ENCODE data around the gene RNF19B.

RNF19B gene

DNA sequence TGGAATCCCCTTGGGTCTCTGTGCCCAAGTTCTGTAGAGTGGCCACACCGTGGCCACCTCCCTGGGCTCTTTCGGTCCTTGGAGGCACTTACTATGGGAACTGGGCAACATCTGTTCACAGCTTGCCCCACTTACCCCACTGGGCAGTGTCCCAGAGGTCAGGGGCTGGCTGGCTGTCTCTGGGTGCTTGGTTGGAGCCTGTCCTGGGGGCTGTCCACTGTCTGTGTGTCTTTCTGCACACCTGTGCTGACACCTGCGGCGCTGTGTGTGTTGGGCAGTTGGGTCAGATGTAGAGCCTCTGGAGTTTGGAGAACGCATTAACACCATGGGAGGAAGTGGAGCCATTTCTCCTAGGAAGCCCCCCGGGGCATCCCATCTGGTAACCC is 62.1 kb downstream of the RNF19B start:
- no peak for DNase-seq

DNA sequence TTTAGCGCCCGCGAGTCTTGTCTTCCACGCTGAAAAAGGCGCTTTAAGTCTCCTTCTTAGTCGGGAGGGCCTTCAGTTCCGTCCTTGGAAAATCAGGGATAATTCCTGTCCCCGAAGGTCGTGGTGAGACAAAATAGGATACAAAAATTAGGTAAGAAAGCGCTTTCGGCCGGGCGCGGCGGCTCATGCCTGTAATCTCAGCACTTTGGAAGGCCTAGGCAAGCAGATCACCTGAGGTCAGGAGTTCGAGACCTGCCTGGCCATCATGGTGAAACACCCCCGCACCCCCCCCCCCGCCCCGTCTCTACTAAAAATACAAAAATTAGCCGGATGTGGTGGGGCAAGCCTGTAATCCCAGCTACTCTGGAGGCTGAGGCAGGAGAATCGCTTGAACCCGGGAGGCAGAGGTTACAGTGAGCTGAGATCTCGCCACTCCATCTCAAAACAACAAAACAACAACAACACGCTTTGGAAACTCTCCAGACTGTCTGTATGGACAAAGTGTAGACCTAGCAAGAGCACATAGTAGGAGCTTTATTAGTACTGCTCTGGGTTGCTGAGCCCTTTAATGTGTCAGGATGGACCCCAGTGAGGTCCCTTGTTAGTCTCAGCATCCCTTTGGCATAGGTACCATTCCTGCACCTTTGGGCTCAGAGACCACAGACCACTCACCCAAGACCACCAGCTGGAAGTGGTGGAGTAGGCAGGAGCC is 62.6 kb downstream of the RNF19B start:
- DNase-seq = no peak

DNA sequence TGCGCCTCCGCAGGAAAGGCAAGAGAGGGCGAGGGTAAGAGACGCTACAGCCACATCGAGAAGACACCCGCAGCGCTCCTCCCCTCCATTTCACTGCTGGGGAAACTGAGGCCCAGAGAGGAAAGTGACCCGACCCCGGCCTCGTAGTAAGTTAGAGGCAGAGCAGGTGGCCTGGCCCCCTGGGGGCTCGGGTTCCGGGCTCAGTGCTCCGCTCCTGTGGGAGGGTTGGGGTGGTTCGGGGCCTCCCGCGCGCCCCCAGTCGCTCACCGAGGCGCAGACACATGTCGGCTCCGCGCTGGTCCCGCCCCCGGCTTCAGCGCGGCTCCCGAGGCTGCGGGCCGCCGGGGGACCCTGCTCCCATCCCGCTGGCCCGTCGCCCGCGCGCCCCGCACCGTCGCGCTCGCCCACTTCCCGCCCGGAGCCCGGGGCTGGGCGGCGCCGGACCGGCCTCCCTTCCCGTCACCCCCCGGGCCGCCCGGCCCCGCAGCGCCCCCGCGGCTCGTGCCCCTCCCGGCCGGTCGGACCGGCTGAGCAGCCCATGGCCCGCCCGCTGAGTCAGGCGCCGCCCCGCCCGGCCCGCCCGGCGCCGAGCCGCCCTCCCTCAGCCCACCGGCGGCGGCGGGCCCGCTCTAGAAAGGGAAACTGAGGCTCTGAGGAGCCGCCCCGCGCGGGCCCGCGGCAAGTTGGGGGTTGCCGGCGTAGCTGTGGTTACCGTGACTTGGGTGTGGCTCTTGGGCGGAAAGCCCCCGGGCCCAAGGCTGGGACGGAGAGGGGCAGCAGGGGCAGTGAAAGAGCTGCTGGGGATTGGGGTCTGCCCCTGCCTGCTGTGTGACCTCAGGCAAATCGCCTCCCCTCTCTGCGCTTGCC is 63.4 kb downstream of the RNF19B start, which contains the start of gene TMEM54:
Gene TMEM54, minus strand, starts transcription at position 434 of the 867 bp plus-strand sequence. Its CDS starts 151 bp downstream, at position 283.
- DNase-seq = peak in 8 of 56 donors; percentile 20 to 69 (median 37)

DNA sequence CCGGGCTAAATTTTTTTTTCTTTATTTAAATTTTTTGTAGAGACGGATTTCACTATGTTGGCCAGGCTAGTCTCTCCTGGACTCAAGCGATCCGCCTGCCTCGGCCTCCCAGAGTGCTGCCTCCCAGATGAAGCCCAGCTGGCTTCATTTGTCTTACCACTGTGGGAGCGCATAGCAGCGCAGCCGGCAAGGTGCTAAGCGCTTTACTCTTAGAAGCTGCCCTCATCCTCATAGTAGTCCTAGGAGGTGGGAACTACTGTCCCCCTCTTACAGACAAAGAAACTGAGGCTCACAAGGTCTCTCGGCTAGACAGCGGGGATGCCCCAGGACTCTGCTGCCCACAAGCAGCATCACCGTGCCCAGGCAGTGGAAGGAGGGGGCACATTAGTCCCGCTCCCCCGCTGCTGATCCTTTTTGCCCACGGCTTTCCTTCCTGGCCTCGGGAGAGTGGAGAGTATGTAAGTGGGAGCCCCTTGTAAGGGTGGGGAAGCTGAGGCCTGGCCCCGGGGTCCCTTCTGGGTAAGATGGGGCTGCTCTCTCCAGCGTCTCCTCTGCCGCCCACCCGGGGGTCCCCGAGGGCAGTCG is 64.1 kb downstream of the RNF19B start:
- DNase-seq = no peak

DNA sequence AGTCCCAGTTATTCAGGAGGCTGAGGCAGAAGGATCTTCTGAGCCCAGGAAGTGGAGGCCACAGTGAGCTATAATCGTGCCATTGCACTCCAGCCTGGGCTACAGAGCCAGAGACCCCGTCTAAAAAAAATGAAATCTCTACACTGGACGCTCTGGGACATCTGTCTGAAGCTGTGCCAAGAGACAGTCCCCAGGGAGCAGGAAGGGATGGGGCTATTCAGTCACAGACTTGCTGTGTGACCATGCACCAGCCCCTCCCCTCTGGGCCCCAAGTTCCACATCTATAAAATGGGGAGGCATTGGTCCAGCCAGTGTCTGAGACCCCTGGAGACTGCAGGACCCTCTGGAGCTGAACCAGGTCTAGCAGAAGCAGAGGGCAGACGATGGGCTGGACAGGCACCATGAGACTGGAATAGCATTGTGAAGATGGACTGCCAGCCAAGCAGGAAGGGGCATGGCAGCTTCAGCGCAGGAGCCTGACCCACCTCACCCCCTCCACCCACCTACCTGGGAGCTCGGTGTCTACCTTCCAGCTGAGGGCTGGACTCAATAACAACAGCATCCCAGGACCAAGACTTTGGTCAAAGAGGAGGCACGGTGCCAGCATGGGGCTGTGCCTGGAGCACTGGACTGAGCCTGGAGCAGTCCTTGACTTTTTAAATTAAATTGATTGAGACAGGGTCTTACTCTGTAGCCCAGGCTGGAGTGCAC is 64.9 kb downstream of the RNF19B start:
- no peak for DNase-seq

DNA sequence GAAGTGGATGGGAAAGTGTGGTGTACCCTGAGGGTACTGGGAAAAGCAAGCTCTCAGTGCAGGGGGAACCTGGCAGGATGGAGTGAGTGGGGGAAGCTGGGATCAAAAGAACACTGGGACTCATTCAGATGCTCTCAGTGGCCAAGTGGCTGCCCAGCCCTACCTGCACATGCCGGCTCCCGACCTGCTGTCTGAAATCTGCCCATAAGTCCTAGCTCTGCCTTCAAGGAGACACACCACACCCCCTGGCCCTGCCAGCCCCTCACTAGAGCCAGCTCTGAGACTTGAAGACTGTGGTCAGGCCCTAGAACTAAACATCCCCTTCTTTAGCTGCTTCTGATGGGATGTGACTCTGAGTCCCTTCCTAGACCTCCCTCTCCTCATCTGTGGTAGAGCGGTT is 65.7 kb downstream of the RNF19B start:
- no peak for DNase-seq

DNA sequence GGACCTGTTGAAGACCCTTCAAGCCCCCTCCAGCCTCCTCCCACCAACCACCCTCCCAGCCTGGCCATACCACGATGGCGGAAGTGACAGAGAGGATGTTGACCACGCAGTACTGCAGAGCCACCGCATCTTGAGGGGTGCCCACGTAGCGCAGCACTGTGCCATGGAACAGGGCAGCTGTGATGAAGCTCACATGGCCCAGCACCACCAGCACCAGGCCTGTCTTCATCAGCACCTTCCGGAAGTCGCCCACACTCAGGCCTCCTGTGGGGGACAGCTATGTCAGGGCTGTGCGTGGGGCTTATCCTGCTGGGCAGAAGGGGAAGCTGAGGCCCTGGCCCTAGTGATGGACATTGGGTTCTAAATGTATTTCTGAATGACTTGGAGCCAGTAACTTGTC is 66.6 kb downstream of the RNF19B start:
- DNase-seq = no peak

DNA sequence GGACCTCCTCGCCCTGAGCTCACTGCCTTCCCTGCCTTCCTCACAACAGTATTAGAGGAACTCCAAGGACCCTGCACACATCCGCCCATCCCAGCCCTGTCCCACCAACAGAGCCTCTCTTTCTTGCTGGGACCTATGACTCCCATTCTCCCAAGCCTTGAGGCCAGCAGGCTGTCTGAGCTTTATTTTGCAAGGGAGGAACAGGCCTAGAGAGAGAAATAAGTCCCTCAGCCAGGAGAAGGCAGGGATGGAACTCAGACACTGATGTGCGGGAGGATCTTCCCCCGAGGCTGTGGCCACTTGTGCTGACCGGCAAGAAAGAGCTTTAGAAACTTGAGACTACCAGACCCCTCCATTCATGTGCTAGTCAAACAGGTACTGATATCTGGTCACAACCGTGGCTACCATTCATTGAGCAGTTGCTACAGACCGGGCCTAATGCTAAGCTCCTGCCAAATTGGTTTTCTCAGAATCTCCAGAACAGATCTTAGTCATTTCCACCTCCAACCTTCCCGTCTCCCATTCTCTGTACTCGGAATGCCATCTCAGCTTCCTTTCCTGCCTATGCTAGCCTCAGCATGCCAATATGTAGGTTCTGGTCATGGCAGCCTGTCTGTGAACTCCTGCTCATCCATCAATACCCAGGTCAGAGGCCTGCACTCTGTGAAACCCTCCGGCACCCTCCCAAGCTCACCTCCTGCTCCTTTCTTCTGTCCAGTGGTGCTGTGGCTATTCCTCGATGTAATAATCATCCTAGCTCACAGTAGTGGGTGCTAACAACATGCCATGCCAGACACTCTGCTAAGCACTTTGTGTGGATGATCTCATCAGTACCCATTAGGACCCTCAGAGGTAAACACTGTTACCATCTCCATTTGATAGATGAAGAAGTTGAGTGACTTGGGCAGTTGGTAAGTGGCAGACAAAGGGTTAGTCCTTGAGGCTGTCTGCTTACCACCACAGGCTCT is 67.2 kb downstream of the RNF19B start:
- no peak for DNase-seq

DNA sequence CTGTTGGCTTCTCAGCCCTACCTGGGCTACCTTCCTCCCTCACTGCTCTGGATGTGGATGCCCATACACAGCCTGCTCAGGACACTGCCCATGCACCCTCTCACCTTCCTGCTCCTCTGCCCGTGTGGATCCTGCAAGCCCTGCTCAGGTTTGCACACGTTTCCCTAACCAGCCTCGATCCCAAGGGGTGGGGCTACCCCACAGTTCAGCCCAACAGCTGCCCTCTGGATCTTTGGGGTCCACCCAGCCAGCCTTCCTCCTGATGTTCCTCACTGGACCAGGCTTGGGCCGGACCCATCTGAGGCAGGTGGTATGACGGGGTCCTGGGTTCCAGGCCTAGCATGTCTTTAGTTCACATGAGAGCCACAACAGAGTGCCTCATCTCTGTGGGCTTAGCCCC is 68.2 kb downstream of the RNF19B start:
- DNase-seq = no peak

DNA sequence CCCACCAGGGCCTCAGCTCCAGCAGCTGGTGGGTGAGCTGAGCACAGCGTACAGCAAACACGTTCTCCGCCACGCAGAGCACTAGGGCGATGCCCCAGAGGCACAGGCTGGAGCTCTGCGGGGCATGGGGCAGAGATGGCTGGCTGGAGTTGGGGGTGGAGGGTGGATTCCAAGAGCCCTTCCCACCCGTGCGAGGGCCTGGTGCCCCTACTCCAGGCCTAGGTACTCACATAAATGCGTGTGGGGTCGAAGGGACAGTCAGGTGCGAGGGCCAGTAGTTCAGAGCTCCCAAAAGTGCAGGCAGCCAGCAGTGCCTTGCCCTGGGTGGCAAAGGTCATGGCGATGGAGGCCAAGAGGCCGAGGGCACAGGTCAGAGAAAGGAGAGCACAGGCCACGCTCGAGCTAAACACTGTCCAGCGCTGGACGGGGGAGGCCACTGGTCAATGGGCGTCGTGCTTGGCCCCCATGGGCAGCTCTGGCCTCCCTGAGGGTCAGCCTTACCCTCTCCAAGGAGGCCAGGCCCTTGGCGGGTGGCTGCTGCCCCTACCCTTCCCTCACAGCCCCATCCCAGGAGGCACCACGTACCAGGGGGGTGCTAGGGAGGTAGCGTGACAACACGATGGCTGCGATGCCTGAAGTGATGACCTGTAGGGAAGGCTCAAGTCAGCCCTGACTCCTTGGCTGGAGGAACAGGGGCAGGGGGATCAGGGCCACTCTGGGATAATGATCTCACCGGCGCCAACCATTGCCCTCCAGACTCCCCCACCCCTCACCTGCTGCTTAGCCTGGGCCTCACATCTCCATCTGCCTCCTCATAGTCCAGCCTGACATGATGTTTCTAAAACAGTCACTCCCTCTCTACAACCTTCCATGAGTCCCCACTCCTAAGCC is 69.0 kb downstream of the RNF19B start:
- no peak for DNase-seq

DNA sequence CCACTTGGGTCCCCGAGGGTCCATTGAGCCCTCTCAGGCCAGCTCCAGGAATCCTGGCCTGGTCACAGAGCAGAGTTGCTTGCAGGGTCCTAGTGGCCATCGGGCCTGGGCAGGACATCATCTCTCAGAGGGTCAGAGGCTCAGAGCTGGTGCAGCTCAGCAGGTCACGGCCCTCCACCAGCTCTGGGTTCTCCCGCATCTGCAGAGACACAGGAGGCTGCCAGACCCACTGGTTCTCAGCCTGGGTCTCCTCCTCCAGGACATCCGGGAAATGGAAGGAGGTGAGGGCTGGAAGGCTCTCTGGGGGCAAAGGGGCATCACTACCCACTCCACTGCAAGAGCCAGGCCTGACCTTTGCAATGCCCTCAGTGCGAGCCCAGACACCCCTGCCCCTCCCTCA is 69.9 kb downstream of the RNF19B start:
- DNase-seq = no peak

DNA sequence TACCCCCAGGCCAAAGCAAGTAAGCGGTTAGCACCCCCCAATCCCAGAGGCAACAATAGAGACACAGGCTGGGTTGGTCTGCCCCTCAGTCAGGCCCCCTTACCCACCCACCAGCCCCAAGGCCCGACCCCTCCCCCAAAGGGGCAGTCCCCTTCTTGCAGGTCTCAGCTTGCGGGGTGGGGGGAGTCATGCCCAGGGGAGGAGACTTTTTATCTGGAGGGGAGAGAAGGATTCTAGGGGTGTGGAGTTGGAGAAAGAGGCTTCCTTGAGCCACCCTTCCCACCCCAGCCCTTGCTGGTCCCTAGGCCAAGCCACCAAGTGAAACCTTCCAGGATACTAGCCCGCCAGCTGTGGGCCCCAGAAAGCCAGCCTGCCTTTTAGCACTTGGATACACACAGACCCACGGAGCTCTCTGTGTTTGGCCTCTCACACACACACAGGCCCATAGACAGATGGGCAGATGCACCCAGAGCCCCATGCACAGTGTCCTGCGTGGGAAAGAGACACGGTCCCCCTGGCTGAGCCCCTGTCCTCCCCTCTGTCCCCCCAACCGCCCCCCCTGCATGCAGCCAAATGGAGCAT is 70.5 kb downstream of the RNF19B start:
- DNase-seq = no peak

DNA sequence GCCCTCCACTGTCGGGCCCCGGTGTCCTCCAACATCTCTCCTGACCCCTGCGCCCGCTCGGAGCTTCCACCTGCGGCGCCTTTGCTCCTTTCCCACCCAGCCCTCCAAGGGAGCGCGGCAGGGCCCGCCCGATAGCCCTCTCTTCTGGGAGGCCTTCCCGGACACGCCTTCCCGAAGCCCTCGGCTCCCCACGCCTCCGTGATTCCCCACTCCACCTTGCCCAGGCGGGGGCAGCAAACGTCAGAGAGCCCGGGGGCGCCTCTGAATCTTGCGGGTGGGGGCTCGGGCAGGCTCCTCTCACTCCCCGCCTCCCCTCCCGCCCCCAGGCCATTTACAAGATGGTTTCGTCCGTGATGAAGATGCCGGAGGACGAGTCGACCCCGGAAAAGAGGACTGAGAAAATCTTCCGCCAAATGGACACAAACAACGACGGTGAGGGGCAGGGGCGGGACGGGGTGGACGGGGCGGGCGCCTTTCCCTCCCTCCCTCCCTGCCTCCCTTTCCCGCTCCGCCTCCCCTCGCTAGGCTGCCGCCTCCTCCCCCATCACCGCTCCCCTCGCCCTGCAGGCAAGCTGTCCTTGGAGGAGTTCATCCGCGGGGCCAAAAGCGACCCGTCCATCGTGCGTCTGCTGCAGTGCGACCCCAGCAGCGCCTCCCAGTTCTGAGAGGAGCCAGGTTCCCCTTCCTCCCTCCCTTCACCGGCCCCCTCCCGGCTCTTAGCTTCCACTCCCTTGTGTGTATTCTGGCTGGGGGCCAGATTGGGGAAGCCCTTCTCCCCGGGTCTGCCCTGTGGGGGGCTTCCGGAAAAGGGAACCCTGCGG is 71.2 kb downstream of the RNF19B start:
- peak in 35 of 56 donors; percentile 28 to 79 (median 56) for DNase-seq

DNA sequence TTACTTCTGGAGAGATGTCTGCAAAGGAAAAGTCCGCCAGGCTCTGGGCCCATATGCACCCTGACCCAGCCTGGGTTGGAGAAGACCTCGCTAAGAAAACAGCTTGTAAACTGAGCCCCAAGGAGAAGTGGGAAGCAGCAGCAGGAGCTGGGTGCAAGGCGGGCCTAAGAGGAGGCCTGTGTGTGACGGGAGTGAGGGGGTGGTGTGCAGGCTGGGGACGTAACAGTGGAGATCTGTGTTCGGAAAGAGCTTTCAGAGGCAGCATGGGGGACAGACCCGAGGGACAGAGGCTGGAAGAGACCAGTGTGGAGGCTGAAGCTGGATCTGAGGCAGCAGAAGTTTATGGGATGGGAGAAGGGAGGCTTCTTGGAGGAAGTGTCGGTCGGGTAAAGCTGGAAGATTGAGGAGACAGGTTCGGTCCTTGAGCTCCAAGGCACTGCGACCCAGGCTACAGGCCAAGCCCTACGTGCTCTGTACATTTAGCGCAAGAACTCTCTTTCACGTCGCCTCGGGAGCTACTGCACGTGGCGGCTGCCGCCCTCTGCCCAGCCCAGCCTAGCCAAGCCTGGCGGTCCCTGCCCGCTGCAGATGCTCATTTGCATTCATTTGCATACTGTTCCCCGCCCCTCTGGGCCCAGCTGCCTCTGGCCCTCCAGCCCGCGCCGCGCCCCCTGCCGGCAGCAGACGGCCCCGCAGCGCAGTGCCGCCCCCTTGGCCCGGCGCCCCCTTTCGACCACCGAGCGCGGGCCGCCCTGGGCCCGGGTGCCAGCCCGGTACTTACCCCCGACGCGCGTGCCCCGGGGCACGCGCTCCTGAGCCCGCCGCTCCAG is 72.0 kb downstream of the RNF19B start:
- DNase-seq = peak in 48 of 56 donors; percentile 33 to 88 (median 70)

DNA sequence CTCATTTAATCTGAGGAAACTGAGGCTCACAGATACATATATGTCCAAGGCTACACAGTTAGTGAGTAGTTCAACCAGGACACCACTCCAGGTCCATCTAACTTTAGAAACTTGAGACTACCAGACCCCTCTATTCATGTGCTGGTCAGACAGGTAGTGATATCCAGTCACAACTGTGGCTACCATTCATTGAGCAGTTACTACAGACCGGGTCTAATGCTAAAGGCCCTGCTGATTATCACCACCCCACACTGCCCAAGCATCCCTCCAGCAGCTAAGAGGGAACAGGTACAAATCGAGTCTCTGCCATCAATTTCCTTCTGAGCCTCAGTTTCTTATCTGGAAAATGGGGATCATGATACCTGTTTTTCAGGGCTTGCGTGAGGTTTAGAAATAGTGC is 73.0 kb downstream of the RNF19B start:
- DNase-seq = no peak

DNA sequence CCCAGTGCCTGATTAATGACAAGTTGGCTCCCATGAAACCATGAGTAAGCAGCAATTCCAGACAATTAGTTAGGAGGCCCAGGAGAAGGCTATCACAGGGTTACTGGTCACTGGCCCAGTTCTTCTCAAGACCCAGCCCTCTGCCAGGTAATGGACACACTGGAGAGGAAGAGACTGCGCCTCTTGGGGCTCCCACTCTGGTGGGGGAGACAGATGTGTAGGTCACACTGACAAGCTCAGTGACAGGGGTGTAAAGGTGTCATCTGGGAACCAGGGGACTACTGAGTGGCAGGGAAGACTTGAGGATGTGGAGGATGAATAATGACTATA is 73.4 kb downstream of the RNF19B start:
- DNase-seq = no peak
